ENCODE data around the gene SMG6.
A peak's percentile ranks its signal among the peaks of the same experiment; 100 is the strongest.

SMG6 gene

DNA sequence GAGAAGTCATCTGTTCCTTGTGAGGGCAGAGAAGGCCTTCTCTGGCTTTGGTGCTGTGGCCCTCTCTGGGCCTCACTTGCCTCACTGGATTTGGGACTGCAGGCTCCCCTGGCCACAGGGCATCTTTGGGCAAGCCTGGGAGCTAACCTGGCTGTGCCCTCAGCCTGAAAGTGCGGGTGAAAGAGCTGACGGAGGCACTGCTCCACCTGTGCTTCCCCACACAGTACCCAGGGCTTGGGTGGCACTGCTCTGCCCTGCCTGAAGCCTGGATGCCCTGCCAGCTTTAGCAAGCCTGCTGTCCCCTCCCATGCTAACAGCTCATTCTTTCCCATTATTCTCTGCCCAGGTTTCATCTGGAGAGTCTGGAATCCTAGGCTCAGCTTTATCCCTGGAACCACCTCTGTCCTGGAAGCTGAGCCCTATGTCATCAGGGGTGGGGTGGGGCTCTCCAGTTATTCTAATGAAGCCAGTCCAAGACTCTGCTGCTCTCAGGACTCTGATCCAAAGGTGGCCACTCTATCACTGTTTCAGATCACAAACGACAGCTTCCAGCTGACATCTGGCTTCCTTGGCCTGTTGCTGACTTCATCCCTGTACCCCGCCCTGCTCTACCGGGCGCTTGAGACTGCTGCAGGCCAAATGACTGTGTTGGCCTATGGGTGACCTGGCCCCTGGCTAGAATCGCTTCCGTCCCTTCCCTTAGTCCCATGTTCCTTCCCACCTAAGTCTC lies 219.4 kb downstream of the SMG6 start:
- no peak overlapping the region for H3K4me3 ChIP-seq (ENCODE audit: low read depth, low read length)
- 0 out of 2 replicates have a peak overlapping the region, but pooled peaks have one; percentile 14 for H3K9ac ChIP-seq (ENCODE audit: low read depth, low read length)
- H3K9me3 ChIP-seq (ENCODE audit: control insufficient read depth, insufficient read depth, low read length): no peaks in the 10 kb centered on the region
- H3K27me3 ChIP-seq (ENCODE audit: control insufficient read depth, insufficient read depth, low read length): no peaks in the 10 kb centered on the region
- peaks cover 12% of the 10 kb centered on the region for H3K36me3 ChIP-seq (ENCODE audit: control insufficient read depth, insufficient read depth, low read length)
- H3K4me1 ChIP-seq (ENCODE audit: control insufficient read depth, insufficient read depth, low read length): no peaks in the 10 kb centered on the region
- H3K27ac ChIP-seq (ENCODE audit: low read depth, low read length): no peak overlapping the region

GRCh38 chr17:2083613-2084035 lies 220.0 kb downstream of the SMG6 start:
- H3K27ac ChIP-seq (ENCODE audit: low read depth, low read length): no peak overlapping the region
- H3K9ac ChIP-seq (ENCODE audit: low read depth, low read length): no peak overlapping the region

GRCh38 chr17:2082003-2082781 lies 221.4 kb downstream of the SMG6 start:
- Histone ChIP-seq H3K9ac (ENCODE audit: low read depth, low read length) (no peak overlapping the region), H3K4me3 (ENCODE audit: low read depth, low read length) (no peak overlapping the region), H3K9me3 (ENCODE audit: control insufficient read depth, insufficient read depth, low read length) (no peaks in the 10 kb centered on the region), H3K36me3 (ENCODE audit: control insufficient read depth, insufficient read depth, low read length) (peaks cover 19% of the 10 kb centered on the region), H3K4me1 (ENCODE audit: control insufficient read depth, insufficient read depth, low read length) (no peaks in the 10 kb centered on the region), H3K27me3 (ENCODE audit: control insufficient read depth, insufficient read depth, low read length) (no peaks in the 10 kb centered on the region), H3K27ac (ENCODE audit: low read depth, low read length) (no peak overlapping the region)

More at GRCh38 chr17:2083613-2084035, 220.0 kb downstream of the SMG6 start:
- no peaks in the 10 kb centered on the region for H3K4me1 ChIP-seq (ENCODE audit: control insufficient read depth, insufficient read depth, low read length)
- no peaks in the 10 kb centered on the region for H3K9me3 ChIP-seq (ENCODE audit: control insufficient read depth, insufficient read depth, low read length)
- no peak overlapping the region for H3K4me3 ChIP-seq (ENCODE audit: low read depth, low read length)
- no peaks in the 10 kb centered on the region for H3K27me3 ChIP-seq (ENCODE audit: control insufficient read depth, insufficient read depth, low read length)
- peaks cover 12% of the 10 kb centered on the region for H3K36me3 ChIP-seq (ENCODE audit: control insufficient read depth, insufficient read depth, low read length)

GRCh38 chr17:2081564-2081963 lies 222.0 kb downstream of the SMG6 start:
- Histone ChIP-seq H3K9me3 (ENCODE audit: control insufficient read depth, insufficient read depth, low read length) (no peaks in the 10 kb centered on the region), H3K9ac (ENCODE audit: low read depth, low read length) (no peak overlapping the region), H3K4me3 (ENCODE audit: low read depth, low read length) (no peak overlapping the region), H3K27ac (ENCODE audit: low read depth, low read length) (no peak overlapping the region), H3K4me1 (ENCODE audit: control insufficient read depth, insufficient read depth, low read length) (no peaks in the 10 kb centered on the region), H3K27me3 (ENCODE audit: control insufficient read depth, insufficient read depth, low read length) (no peaks in the 10 kb centered on the region), H3K36me3 (ENCODE audit: control insufficient read depth, insufficient read depth, low read length) (peaks cover 25% of the 10 kb centered on the region)

- no peak overlapping the region for H3K9ac ChIP-seq (ENCODE audit: low read depth, low read length)
- peaks cover 31% of the 10 kb centered on the region for H3K36me3 ChIP-seq (ENCODE audit: control insufficient read depth, insufficient read depth, low read length)
- H3K4me1 ChIP-seq (ENCODE audit: control insufficient read depth, insufficient read depth, low read length): no peaks in the 10 kb centered on the region
- no peak overlapping the region for H3K27ac ChIP-seq (ENCODE audit: low read depth, low read length)
- H3K4me3 ChIP-seq (ENCODE audit: low read depth, low read length): no peak overlapping the region
- H3K27me3 ChIP-seq (ENCODE audit: control insufficient read depth, insufficient read depth, low read length): no peaks in the 10 kb centered on the region
- no peaks in the 10 kb centered on the region for H3K9me3 ChIP-seq (ENCODE audit: control insufficient read depth, insufficient read depth, low read length)
Observed at GRCh38 chr17:2077040-2077439, 226.5 kb downstream of the SMG6 start.

DNA sequence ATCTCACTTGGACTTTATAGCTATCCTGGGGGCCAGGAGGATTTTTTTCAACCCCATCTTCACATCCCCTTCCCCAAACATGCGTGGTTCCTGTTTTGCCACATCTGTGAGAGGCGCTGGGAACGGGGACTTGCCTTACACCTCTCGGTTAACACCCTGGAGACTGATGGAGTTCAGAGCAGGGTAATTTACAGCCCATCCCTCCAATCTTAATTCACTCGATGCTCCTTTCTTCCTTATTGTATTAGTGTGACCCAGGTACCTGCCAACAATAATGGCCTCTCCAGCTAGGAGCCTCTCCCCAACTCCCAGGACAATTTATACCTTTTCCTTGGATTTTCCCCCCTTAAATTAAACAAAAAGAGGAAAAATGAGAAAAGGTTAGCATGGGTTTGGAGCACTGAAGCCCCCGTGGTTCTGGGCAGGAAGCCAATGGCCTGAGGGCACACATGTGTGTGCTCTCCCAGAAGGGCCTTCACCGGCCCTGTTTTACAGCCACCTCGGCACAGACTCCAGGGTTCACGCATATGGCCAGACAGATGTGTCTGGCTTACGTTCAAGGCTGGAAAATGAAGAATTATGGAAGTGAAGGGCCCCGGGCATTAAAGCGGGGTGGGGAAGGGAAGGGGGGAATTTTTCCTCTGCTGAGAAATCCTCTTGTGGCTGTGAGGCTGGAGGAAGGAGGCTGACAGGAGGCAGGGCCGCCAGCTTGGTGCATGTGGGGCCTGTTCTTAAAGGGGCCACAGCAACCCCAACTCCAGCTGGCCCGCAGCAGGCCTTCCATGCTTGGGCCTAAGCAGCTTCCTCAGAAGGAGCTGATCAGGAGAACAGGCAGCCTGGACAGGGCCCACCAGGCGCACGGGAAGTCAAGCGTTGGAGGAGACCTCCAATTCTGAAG lies 227.2 kb downstream of the SMG6 start:
- Histone ChIP-seq H3K36me3 (ENCODE audit: control insufficient read depth, insufficient read depth, low read length) (peaks cover 30% of the 10 kb centered on the region), H3K9ac (ENCODE audit: low read depth, low read length) (no peak overlapping the region), H3K27ac (ENCODE audit: low read depth, low read length) (no peak overlapping the region)

DNA sequence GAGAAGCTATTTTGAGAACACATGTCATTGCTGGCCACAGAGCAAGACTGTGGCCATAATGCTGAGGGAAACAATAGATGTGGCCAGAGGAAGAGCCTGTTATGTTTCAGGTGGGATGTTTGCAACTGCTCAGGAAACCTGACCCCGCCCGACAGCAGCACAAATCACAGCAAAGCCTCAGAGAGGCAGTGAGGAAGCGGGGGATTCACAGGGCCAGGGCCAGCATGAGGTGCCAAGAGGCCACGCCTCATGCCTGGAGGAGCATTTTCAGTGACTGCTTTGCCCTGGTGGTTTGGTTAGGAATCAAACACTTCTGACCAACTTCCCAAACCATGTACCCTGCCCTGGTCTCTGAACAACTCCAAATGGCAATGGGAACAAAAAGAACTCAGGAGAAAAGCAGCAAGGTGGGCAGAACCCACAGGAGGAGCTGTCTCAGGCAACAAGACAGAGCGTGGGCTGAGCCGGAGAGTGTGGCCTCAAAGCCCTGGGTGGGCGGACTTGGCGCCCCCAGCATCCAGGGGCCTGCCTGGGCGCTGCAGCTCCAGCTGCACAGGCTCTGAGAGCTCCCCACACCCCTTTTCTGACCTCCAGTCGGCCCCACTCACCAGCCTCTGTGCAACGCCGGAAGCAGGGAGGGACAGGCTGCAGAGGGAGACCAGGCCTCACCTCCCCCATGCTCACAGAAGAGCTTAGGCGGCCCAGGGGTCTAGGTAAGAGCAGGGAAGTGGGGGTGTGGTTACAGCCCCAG lies 228.1 kb downstream of the SMG6 start:
- no peak overlapping the region for H3K9ac ChIP-seq (ENCODE audit: low read depth, low read length)
- H3K36me3 ChIP-seq (ENCODE audit: control insufficient read depth, insufficient read depth, low read length): peaks cover 24% of the 10 kb centered on the region; the same call in 1 of the 2 replicates
- no peak overlapping the region for H3K4me3 ChIP-seq (ENCODE audit: low read depth, low read length)
- no peak overlapping the region for H3K27ac ChIP-seq (ENCODE audit: low read depth, low read length)
- no peaks in the 10 kb centered on the region for H3K4me1 ChIP-seq (ENCODE audit: control insufficient read depth, insufficient read depth, low read length)
- no peaks in the 10 kb centered on the region for H3K9me3 ChIP-seq (ENCODE audit: control insufficient read depth, insufficient read depth, low read length)
- no peaks in the 10 kb centered on the region for H3K27me3 ChIP-seq (ENCODE audit: control insufficient read depth, insufficient read depth, low read length)

More for the DNA sequence above, 227.2 kb downstream of the SMG6 start:
- Histone ChIP-seq H3K9me3 (ENCODE audit: control insufficient read depth, insufficient read depth, low read length) (no peaks in the 10 kb centered on the region), H3K27me3 (ENCODE audit: control insufficient read depth, insufficient read depth, low read length) (no peaks in the 10 kb centered on the region), H3K4me3 (ENCODE audit: low read depth, low read length) (no peak overlapping the region), H3K4me1 (ENCODE audit: control insufficient read depth, insufficient read depth, low read length) (no peaks in the 10 kb centered on the region)

DNA sequence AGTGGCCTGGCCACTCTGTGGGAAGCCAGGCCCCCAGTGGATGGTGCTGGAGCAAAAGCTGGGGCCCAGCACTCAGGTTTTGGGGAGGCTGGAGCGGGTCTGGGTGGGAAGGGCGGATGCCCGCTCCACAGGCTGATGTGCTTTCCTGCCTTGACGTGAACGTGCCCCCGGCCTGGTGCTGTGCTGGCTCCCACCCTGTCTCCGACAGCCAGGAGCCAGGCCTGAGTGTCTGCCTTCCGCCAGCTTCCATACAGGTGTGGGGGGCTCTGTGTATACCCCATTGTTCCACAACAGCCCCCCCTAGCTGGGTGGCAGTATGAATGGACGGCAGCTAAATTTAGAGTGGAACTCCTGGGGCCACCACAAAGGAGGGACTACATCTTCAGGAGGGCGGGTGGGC lies 228.7 kb downstream of the SMG6 start:
- Histone ChIP-seq H3K27me3 (ENCODE audit: control insufficient read depth, insufficient read depth, low read length) (no peaks in the 10 kb centered on the region), H3K36me3 (ENCODE audit: control insufficient read depth, insufficient read depth, low read length) (peaks cover 24% of the 10 kb centered on the region; the same call in 1 of the 2 replicates), H3K27ac (ENCODE audit: low read depth, low read length) (peak overlapping the region; percentile 1), H3K9ac (ENCODE audit: low read depth, low read length) (no peak overlapping the region), H3K4me1 (ENCODE audit: control insufficient read depth, insufficient read depth, low read length) (no peaks in the 10 kb centered on the region), H3K4me3 (ENCODE audit: low read depth, low read length) (no peak overlapping the region), H3K9me3 (ENCODE audit: control insufficient read depth, insufficient read depth, low read length) (no peaks in the 10 kb centered on the region)

DNA sequence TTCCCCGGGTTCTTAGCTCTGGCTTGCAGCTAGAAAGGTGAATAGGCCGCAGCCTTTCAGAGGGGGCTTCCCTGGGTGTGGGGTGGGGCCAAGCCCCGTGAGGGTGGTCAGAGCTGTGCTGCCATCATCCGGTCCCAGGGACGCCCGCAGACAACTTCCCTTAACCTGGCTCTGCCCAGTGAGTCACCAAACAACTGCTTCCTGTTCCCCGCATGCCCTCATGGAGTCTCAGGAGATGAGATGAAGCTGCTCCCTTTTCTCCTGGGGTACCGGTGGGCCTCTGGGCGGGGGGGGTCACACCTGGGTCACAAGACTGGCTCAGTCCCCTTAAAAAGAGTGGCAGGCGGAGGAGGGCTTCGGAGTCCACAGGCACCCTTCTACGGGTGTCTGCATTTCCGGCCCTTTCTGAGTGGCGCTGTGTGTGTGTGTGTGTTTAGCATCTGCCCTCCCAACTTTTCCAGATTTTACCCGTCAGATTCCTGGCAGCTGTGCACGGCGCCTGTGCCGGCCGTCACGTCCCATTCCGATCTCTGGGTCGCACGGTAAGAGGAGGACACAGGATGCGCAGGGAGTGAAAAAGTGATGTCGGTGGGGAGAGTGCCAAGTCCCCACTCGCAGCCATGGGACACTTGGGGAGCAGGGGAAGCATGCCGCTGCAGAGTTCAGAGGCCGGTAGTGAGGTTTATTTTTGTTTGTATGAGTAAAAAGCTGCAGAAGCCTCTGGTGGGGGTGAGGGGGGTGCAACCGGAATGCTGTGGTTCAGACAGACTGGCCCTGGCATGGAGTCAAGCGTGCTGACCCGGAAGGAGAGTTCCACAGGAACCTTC lies 231.9 kb downstream of the SMG6 start:
- H3K4me1 ChIP-seq (ENCODE audit: control insufficient read depth, insufficient read depth, low read length): no peaks in the 10 kb centered on the region
- H3K27ac ChIP-seq (ENCODE audit: low read depth, low read length): no peak overlapping the region
- peaks cover 12% of the 10 kb centered on the region; the same call in 1 of the 2 replicates for H3K36me3 ChIP-seq (ENCODE audit: control insufficient read depth, insufficient read depth, low read length)

More for the DNA sequence above, 231.9 kb downstream of the SMG6 start:
- H3K9ac ChIP-seq (ENCODE audit: low read depth, low read length): no peak overlapping the region
- no peaks in the 10 kb centered on the region for H3K27me3 ChIP-seq (ENCODE audit: control insufficient read depth, insufficient read depth, low read length)
- no peak overlapping the region for H3K4me3 ChIP-seq (ENCODE audit: low read depth, low read length)
- no peaks in the 10 kb centered on the region for H3K9me3 ChIP-seq (ENCODE audit: control insufficient read depth, insufficient read depth, low read length)

Measured in HUES48 (cell line).